Iris pigment epithelial cell (primary cell): ENCODE data around the gene ZBTB46.
"Not testable (repeated sequence)": the region's sequence is repeated elsewhere in the genome, so short reads cannot be mapped to it uniquely, and the experiment has no call there.

ENCODE experiments used
- DNase-seq: peaks from one replicate; pipeline ENCODE4 v3.0.0-alpha.2; 2011; ENCODE audit warnings: low read depth

Gene ZBTB46

DNA sequence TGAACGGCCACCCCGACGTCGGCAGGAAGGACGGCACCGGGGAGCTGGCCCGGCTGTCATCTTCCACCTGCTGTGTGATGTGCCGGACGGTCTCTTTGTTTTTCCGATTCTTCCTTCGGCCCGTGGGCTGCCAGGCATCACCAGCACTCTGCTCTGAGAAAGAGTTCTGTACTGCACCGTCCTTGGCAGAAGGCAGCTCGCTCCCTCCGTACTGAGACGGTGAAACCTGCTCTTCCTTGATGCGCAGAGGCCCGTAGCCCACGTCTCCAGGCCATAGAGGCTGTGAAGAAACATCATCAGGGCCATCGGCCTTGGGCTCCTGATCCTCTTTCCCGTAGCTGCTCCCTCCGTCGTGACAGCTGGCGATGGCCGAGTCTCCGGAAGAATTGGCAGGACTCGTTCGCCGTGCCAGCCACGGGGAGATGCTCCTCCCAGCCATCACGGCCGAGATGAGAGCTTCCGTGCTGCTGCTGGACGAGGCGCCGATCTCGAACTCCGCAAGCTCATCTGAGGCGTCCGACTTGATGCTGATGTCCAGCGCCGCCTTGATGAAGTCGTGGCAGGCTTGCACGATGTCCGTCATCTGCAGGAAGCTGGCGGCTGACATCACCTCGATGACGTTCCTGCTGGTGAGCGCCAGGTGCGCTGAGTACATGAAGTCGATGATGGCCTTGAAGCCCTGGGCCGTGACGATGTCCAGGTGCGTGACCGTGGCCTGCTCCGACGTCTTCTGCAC, 41.1 kb downstream of the ZBTB46 start:
- DNase-seq, result no peak

DNA sequence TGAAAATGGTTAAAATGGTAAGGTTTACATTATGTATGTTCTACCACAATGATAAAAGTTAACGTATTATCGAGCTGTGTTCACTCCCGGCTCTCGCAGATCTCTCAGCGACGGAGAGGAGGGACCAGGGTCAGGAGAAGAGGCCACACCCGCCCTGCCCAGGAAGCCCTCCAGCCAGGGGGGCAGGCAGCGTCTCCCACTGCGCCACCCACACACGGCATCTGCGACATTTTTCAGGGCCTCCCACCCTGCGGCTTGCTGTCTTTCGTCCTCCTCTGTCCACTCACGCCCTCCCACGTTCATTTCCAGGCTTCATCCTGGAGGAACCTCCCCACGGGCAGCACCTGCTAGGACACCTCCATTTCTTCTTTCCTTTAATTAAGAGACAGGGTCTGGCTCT, 43.3 kb downstream of the ZBTB46 start:
- no peak for DNase-seq

DNA sequence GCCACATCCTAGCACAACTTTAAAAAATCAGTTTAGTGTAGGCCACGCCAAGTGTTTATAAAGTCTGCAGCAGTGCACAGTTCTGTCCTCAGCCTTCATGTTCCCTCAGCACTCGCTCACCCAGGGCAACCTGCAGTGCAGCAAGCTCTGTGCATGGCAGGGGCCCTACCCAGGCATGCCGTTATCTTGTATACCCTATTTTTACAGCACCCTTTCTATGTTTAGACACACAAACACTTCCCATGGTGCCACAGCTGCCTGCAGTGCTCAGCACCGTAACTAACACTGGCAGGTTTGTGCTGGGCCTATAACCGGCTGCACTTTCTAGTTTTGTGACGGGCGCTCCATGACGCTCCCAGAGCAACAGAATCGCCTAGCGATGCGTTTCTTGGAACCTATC, 43.8 kb downstream of the ZBTB46 start:
- no peak for DNase-seq

DNA sequence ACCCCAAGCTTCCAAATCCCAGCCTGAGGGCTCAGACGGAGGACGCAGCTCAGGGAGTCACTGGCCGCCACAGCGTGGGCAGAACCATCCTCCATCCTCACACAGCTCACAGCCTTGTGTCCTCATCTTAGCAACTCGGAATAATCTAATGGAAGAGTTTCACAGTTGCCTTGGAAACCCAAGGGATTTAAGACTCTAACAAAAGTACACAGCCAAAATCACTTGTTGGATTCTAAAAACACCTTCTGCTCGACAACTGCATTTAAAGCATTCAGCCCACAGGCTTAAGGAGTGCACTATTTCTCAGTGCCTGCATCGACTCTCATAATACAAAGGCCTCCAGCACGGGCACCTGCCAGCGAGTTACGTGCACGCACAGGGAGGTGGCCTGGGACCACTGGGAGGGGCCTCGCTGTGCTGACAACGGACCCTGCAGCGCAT, 45.4 kb downstream of the ZBTB46 start:
- no peak for DNase-seq

DNA sequence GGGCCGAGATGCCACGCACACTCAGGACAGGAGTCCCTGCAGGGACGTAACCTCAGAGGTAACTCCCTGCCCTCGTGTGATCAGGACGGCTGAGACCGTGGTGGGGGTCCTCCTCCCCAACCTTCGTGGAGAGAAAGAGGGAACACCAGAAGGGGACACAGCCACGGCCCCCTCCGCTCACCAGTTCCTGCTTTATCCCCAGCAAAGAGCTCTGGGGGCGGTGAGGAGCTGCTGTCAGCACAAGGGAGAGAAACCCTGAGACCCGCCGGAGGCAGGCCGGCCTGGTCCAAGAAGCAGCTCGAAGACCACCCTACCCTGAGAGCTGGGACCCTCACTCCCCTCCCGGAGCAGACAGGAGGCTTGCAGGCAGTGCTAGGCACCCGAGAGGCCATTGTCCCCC, 47.1 kb downstream of the ZBTB46 start:
- no peak for DNase-seq

DNA sequence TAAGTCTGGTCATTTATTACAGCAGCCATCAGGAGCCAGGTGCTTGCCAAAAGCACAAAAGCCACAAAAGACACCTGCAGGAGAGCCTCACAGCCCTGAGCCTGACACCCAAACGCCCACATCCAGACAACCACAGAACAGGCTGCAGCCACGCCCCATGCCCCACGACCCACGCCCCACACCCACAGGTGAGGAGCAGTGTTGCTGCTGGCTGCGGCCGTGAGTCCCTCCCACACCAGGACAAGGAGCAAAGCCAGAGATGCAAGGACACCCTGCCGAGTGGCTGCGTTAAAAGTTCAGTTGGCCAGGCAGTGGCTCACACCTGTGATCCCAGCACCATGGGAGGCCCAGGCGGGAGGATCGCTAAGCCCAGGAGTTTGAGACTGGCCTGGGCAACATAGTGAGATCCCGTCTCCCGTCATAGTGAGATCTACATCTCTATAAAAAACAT, 48.5 kb downstream of the ZBTB46 start:
- DNase-seq, result no peak

DNA sequence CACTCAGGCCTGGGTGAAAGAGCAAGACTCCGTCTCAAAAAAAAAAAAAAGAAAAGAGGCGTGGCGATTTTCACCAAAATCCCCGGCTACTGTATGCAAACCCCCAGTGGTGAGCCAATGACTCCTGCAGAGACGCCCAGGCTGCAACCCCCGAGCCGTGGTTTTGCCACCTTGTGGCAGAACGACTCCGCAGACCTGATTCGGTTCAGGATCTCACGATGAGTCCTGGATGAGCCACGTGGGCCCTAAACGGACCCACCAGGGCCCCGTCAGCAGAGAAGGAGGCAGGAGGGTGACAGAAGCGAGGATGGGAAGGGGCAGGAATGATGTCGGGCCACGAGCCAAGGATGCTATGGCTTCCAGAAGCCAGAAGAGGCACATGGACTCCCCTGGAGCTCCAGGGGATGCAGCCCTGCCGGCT, 49.0 kb downstream of the ZBTB46 start:
- no peak for DNase-seq

DNA sequence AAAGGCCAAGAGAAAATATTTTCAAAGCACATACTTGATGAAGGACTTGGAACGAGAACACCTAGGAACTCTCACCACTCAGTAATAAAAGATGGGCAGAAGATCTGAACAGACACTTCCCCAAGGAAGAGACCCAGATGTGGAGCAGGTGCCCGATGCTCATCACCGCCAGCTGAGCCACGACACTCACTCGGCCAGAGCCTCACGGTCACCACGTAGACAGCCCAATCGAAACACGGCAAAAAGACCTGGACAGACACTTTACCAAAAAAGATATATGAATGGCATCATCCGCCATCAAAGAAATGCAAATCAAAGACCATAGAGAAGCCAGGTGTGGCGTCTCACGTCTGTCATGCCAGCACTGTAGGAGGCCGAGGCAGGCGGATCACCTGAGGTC, 49.9 kb downstream of the ZBTB46 start:
- no peak for DNase-seq

DNA sequence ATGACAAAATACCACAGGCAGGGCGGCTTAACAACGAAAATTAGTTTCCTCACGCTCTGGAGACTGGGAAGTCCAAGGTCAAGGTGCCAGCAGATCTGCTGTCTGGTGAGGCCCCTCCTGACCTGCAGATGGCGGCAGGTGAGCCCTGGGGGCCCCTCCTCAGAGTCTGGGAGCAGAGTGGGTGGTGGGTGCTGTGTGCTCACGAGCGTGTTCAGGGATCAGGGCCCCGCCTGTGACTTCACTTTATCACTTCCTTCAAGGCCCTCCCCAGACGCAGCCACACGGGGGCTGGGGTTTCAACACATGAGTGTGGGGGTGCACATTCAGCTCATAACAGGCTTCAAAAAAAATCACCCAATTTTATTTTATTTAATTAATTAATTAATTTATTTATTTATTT, 52.2 kb downstream of the ZBTB46 start:
- DNase-seq, result no peak

DNA sequence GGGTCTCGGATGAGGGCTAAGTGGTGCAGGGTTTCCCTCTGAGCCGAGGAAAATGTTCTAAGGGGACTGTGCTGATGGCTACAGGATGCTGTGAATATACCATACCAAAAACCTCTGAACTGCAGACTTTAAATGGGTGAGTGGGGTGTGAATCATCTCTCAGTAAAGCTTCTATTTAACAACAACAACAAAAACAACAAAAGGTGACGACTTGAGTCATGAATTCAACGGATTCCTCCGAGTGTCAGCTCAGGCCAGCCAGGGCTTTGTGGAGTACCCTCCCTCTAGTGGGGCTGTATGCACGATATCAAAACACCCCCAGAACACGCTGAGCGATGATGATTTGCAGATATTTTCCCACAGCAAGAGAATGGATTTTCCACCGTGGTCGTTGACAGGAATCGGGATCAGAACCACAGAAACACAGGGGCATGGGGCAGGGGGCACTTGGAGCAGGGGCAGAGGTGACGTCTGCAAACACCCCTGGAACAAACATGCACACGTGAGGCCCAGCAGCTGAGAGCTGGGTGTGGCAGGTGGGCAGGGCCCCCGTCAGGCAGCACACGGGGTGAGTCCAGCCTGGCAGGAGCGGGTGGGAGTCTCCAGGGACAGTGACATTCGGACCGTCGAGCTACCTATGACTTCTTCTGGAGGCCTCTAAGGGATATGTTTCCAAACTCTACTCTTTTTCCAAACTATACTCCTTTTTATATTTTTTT, 52.9 kb downstream of the ZBTB46 start:
- no peak for DNase-seq

DNA sequence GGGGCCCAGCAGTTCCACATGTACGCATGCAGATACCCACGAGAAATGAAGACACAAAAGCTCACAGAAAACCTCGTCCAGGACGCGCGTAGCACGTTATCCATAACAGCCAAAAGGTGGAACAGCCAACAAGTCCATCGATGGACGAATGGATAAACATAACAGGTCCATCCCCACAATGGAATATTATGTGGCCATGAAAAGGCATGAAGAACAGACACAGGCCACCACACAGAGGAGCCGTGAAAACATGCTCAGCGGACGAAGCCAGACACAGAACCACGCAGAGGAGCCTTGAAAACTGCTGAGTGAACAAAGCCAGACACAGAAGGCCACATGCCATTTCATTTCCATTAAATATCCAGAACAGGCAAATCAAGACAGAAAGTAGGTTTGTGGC, 53.5 kb downstream of the ZBTB46 start:
- DNase-seq, result no peak

DNA sequence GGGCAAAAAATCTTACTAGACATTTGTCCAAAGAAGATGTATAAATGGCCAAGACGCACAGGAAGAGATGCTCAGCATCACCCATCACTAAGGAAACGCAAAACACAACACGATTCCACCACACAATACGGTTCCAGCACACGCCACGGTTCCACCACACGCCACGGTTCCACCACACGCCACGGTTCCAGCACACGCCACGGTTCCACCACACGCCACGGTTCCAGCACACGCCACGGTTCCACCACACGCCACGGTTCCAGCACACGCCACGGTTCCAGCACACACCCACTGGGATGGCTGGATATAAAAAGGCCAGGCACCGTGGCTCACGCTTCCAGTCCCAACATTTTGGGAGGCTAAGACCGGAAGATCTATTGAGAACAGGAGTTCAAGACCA, 54.2 kb downstream of the ZBTB46 start:
- not testable (repeated sequence) for DNase-seq

DNA sequence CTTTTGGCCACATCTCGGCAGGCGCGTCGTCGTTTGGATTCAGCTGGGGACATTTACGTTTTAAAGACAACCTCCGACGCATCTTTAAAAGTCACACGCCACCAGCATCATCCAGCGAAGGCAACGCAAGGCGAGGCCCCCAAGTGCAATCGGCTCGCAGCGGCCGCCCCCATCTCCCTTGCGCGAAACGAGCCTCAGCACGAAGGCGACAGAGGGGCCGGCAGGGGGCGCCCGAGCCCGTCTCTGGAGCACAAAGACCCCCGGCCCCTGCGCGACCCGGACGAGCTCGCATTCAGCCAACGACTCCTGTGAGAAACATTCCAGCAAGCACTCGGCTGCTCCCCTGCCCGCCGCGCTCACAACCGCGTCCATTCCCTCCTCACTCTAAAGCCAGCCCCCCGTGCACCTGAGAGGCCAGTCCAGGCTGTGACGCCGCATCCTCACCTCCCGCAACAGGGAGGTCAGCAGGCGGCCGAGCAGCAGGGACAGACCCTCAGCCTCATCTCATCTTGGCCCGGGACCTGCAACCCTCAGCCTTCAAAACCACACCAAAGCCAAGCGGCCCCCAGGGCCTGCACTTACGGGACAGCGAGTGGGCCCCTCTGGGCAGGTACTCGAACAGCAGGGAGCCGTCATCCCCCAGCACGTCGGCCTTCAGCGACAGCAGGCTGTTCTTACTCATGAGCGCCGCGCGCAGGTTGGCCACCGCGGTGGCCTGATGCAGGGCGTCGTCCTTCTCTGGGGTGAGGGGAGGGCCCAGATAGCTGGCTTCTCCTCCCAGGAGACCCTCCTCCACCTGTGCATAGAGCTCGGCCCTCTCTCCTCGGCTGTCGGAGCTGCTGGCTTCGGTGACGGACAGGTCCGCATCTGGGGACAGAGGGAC, 55.7 kb downstream of the ZBTB46 start:
- peak; percentile 24 for DNase-seq

DNA sequence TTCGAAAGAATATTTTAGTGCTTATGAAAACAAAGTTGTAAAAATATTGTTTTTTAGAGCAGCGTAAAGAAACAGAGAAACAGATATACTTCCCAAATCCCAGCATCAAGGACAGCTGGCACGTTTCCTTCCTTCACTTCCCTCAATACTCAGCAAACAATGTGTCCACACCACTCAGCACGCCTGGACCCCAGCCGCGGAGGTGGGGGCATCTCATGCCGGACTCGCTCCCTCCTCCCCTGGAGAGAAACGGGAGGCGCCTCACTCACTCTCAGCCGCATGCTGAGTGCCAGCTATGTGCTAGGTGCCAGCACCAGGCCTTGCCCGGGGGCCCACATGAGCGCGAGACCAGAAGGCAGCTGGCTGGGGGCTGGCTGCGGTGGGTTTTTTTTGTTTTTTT, 56.8 kb downstream of the ZBTB46 start:
- DNase-seq, result no peak

DNA sequence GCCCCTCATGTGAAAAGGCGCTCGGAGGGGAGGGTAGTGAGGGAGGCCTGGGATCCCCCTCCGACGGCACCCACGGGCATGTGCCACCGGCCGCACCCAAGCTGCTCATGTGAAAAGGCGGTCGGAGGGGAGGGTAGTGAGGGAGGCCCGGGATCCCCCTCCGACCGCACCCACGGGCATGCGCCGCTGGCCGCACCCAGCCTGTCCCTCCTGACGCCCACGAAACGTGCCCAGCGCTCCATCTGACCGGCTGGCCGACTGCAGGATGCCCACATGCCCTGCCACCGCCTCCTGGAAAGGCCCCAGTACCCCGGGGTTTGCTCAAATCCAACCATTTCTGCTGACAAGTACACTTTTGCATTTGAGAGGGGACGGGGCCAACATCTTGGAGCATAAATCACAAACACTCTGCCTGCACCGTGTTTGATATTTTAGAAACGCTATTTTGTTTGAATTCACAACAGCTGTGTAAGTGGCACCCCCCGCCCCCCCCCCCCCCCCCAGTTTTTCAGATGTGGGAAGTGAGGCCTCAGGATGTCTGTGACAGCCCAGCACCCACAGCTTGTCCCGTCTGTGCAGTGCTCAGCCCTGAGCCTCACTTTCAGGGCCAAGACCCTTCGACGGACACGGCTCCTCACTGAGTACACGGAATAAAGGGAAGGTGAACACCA, 57.4 kb downstream of the ZBTB46 start:
- no peak for DNase-seq

DNA sequence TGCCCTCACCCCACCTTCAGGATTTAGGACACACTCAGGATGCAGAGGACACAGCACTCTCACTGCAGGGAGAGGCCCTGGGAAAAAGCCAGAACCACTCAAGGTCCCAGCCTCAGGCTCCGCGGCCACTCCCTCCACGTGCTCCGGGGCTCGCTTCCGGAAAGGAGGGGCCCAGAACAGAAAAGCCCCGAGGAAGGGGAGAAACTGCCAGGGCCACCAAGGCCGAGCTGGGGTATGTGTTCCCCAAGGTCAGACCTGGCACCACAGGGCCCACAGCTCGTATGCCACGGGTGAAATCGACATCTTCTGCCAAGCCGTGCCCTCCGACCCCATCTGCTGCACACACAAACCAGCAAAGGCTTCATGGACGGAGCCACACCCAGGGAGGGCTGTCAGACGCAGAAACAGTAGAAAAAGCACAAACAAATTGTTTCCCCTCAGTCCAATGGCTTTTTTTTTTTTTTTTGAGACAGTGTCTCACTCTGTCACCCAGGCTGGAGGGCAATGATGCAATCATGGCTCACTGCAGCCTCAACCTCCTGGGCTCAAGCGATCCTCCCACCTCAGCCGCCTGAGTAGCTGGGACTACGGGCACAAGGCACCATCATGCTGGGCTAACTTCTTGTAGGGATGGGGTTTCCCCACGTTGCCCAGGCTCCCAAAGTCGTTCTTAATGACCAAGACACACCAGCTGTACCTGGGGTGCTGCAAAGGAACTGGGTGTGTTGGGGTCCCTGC, 58.1 kb downstream of the ZBTB46 start:
- no peak for DNase-seq

DNA sequence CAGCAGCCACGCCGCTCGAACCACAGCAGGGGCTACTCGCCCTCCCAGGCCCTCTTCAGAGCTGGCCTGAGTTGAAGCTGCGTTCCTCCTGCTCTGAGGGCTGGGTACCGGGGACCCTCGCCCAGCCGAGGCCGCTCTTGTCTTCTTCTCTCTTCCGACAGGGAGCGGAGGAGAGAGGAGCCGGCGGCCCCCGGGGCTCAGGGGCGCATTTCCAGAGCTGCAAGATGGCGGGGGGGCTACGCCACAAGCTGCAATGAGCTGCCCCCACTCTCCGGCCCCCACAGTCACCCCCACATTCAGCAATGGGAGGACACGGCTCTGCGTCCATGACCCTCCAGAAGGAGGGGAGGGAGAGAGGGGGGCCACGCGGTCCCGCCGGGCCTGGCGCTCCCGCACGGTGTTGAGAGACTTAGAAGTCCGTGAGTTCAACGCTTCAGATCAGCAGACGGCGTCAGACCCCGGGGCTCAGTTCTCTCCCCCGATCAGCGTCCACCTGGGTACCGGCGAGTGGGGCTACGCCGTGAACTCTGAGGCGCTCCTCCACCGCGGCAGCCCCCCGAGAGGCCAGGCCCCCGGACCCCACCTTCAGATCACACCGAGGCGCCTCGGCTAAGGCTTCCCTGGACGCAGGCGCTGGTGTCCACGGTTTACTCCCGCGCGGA, 59.9 kb downstream of the ZBTB46 start:
- no peak for DNase-seq

DNA sequence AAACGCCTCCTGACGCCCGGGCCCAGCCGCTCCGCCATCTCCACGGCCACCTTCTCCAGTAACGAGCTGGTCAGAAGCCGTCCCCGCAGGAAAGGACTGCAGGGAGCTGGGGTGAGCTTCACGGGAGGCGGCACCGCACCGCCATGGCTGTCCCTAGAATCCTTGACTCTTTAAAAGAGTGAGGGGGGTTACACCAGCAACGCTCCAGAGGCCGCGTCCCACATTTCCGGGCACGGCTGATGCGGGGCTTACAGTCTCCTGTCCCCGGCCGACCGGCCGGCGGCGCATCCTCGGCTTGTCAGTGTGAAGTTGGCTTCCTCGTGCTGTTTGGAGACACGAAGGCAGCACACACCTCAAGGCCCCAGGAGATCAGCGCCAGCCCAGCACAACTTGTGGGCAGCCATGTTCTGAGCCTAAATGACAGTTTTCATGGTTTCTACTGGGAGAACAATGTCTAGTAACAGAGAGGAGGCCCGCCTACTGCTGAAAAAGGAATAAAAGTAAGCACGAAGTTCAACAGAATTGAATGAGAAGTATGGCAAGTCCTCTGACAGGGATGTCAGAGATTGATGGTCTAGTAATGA, 61.1 kb downstream of the ZBTB46 start:
- DNase-seq, result no peak

DNA sequence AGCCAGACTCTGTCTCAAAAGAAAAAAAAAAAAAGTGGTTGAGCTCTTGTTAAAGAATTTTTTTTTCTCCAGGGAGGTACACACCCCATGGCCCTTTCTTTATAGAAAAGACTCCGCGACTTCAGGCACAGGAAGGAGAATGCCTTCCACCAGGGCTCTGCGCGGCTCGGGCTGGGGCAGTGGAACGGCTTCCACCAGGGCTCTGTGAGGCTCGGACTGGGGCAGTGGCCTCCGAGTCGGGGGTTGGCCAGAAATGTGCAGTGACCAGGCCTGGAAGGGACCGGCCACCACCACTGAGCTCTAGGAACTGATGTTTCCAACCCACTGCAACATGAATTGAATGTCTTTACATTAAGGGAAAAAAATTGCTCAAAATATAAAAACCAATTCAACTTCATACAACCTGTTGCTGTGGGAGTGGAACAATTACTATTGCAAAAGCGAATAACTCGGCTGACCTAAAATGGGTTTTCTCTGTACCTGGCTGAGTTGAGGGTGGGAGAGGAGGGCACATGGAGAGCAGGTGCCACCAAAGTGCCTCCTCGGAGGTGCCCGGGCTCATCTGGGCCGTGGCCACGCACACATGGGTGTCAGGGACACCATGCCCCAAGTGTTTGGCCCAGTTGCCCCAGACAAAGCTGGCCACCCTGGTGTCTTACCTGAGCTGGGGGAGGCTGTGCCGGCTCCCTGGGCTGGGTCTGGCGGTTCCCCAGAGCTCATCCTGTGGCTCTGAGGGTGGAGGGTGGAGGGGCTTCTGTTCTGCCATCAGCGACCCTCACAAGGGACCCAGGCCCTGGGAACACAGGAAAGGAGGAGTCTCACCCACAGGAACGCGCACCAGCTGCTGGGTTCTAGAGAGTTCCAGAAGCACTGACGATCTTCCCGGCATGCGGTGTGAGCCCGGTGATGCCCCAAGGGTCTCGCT, 62.2 kb downstream of the ZBTB46 start:
- DNase-seq, result no peak
